T-cell (primary cell): ENCODE data around the gene ZNF641. TPM values are rescaled to one million over a fixed set of nuclear protein-coding genes. Genes with fewer than 3 reads are reported as not detected.

Experiments used
- ATAC-seq, 4 experiments: fragments of 200-7000 bp in 3 of 4; fragments of 150-1000 bp in 1 of 4; cut with Tn5 transposase; replicated peaks in 1 of 4; 1 replicate in 3 of 4; 2 replicates in 1 of 4; pipeline ENCODE4 v1.10.0; 2021; ENCODE audit warnings: moderate library complexity in 3 of 4, mild to moderate bottlenecking in 2 of 4, moderate number of reproducible peaks in 1 of 4
- CTCF ChIA-PET, 2 donors: fragments of 300-600 bp; sonication (Branson Sonifier 250); formaldehyde crosslinking; loops; one replicate each; lab custom pipeline; 2022; ENCODE audit warnings: antibody characterized with exemption in 2 of 2; lab: Charles Lee
- POLR2A ChIA-PET, 2 donors: fragments of 300-600 bp; sonication (Branson Sonifier 250); formaldehyde crosslinking; loops; one replicate each; lab custom pipeline; 2022; ENCODE audit warnings: antibody characterized with exemption in 2 of 2; lab: Charles Lee
- DNase-seq, 35 experiments: peaks; one replicate each; pipeline versions ENCODE4 v3.0.0 to v3.0.0-alpha.2; 2013 to 2023
- H3K27ac ChIP-seq: one replicate; pipeline ENCODE4 v1.5.1; 2013; ENCODE audit warnings: low read length
- H3K27me3 ChIP-seq, 2 experiments: replicated peaks in 1 of 2; 1 replicate in 1 of 2; 2 replicates in 1 of 2; pipeline versions ENCODE4 v1.6.1 to v1.7.0; 2013; ENCODE audit warnings: low read length in 1 of 2, mixed read lengths in 1 of 2; ENCODE audit not compliant: control insufficient read depth in 2 of 2, insufficient read depth in 2 of 2; ENCODE audit errors: extremely low read depth in 1 of 2
- H3K36me3 ChIP-seq, 2 donors: 1 replicate in 1 of 2; 2 replicates in 1 of 2; pipeline versions ENCODE4 v1.6.1 to v1.7.0; 2013; ENCODE audit warnings: low read length in 1 of 2; ENCODE audit not compliant: control insufficient read depth in 2 of 2, insufficient read depth in 1 of 2; ENCODE audit errors: extremely low read depth in 1 of 2
- H3K4me1 ChIP-seq, 2 experiments: 1 replicate in 1 of 2; 2 replicates in 1 of 2; pipeline versions ENCODE4 v1.6.1 to v1.7.0; 2013; ENCODE audit warnings: low read length in 2 of 2, mixed read lengths in 1 of 2; ENCODE audit not compliant: insufficient read depth in 2 of 2, control insufficient read depth in 1 of 2; ENCODE audit errors: extremely low read depth in 1 of 2
- H3K4me3 ChIP-seq, 2 donors: 1 replicate in 1 of 2; 2 replicates in 1 of 2; pipeline versions ENCODE4 v1.5.1 to v1.7.0; 2013; ENCODE audit warnings: mild to moderate bottlenecking in 2 of 2, low read length in 1 of 2, moderate library complexity in 1 of 2; ENCODE audit not compliant: control insufficient read depth in 1 of 2; ENCODE audit errors: extremely low read depth in 1 of 2
- H3K9me3 ChIP-seq: 2 replicates; pipeline ENCODE4 v1.7.0; 2013
- H3K27ac Mint-ChIP-seq, 2 donors: one replicate each; pipeline ENCODE4 v1.8.0; 2020 to 2021; ENCODE audit warnings: mild to moderate bottlenecking in 2 of 2, mixed read lengths in 2 of 2
- H3K27me3 Mint-ChIP-seq, 2 donors: one replicate each; pipeline ENCODE4 v1.8.0; 2021 to 2022; ENCODE audit warnings: mixed read lengths in 2 of 2
- H3K36me3 Mint-ChIP-seq: one replicate; pipeline ENCODE4 v1.8.0; 2021; ENCODE audit warnings: mixed read lengths
- H3K4me1 Mint-ChIP-seq, 3 donors: one replicate each; pipeline ENCODE4 v1.8.0; 2020 to 2022; ENCODE audit warnings: mixed read lengths in 3 of 3, mild to moderate bottlenecking in 1 of 3
- H3K4me3 Mint-ChIP-seq, 3 donors: one replicate each; pipeline ENCODE4 v1.8.0; 2020 to 2022; ENCODE audit warnings: mild to moderate bottlenecking in 3 of 3, mixed read lengths in 3 of 3, moderate library complexity in 3 of 3
- H3K9me3 Mint-ChIP-seq, 3 donors: one replicate each; pipeline ENCODE4 v1.8.0; 2020 to 2022; ENCODE audit warnings: mixed read lengths in 3 of 3
- WGBS: methylation state at CpG from one replicate; pipeline ENCODE4 v1.1.5; 2013; ENCODE audit warnings: missing lambda C conversion rate; ENCODE audit not compliant: insufficient coverage; 5-methylcytosine and 5-hydroxymethylcytosine counted together
- total RNA-seq, 35 experiments: library from RNA in 6 of 35; stranded (reverse) in 6 of 35; fragments of 120-200 nt in 1 of 35; gene quantifications; one replicate each; pipeline versions ENCODE4 v1.2.1 to v1.2.4 and lab custom pipeline; 2013 to 2026

ZNF641 gene
- total RNA-seq, 5 donors from 2014 or later (not counting 1 experiment from before 2014, with no cell fraction given), result 26.9 to 47.5 (median 39.8) TPM

DNA sequence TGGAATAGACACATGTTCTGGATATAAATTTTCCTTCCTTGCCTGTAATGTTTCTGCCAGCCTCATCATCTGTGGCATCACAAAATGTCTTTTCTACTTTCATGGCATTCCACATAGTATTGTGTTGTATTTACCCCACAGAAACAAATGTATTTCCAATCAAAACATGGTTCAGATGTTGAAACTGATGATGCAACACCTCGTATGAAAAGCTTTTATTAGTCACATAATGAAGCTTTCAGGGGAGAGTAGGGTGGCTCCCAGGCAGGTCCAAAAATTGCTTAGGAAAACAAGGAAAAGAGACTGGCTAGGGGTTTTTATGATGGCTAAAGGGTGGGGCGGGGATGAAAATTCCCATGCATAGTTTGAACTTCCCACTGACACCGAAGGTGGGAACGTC, 29.1 kb upstream of the ZNF641 start:
- DNase-seq (no peak), ATAC-seq (no peak)
- no CpG with 5 or more reads among the region's 4 CpGs for WGBS
- Mint-ChIP-seq H3K36me3 (no peaks in the 10 kb centered on the region), H3K4me3 (no peak overlapping the region), H3K27me3 (peaks cover 2 to 7% of the 10 kb centered on the region in 2 donors), H3K4me1 (peaks cover 0 to 5% (median 0%) of the 10 kb centered on the region in 3 donors), H3K9me3 (peaks cover 0 to 3% (median 0%) of the 10 kb centered on the region in 3 donors), H3K27ac (no peak overlapping the region)
- Histone ChIP-seq H3K9me3 (no peaks in the 10 kb centered on the region), H3K4me3 (no peak overlapping the region), H3K27me3 (no peaks in the 10 kb centered on the region), H3K27ac (no peak overlapping the region), H3K4me1 (no peaks in the 10 kb centered on the region), H3K36me3 (no peaks in the 10 kb centered on the region)
- ChIA-PET POLR2A (no interaction called here), CTCF (no interaction called here)

DNA sequence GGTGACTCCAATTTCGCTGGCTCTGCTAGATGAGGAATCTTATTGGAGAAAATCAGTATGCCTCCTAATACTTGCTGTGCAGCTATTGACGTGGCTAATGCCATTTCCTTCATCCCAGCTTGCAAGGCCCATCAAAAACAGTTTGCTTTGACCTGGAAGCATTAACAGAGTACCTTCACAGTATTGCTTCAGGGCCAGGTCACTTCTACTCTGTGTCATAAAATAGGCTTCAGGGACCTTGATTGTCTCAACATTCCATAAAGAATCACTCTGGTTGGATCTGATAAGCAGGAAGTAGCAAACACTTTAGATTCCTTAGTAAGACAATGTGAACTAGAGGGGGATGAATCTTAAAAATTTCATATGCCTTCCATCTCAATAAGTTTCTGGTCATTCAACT, 26.9 kb upstream of the ZNF641 start:
- peaks cover 0 to 3% (median 0%) of the 10 kb centered on the region in 3 donors for H3K9me3 Mint-ChIP-seq
- CTCF ChIA-PET, result no interaction called here

GRCh38 chr12:48374164-48374563, 23.4 kb upstream of the ZNF641 start:
- POLR2A ChIA-PET, result no interaction called here
- no peak overlapping the region for H3K27ac Mint-ChIP-seq
- no peaks in the 10 kb centered on the region for H3K9me3 ChIP-seq
- no peak overlapping the region for H3K4me3 Mint-ChIP-seq
- no peaks in the 10 kb centered on the region for H3K9me3 Mint-ChIP-seq
- H3K27ac ChIP-seq, result no peak overlapping the region
- CTCF ChIA-PET, result no interaction called here
- no peaks in the 10 kb centered on the region for H3K36me3 Mint-ChIP-seq
- ATAC-seq (no peak), DNase-seq (no peak)
- no peaks in the 10 kb centered on the region for H3K27me3 ChIP-seq
- no peaks in the 10 kb centered on the region for H3K4me1 Mint-ChIP-seq
- no peaks in the 10 kb centered on the region for H3K4me1 ChIP-seq
- no peaks in the 10 kb centered on the region for H3K36me3 ChIP-seq
- no peak overlapping the region for H3K4me3 ChIP-seq
- H3K27me3 Mint-ChIP-seq, result peaks cover 2 to 18% of the 10 kb centered on the region in 2 donors

More for the DNA sequence above, 26.9 kb upstream of the ZNF641 start:
- Histone ChIP-seq H3K27ac (no peak overlapping the region), H3K4me3 (no peak overlapping the region), H3K9me3 (no peaks in the 10 kb centered on the region), H3K4me1 (no peaks in the 10 kb centered on the region), H3K27me3 (no peaks in the 10 kb centered on the region), H3K36me3 (no peaks in the 10 kb centered on the region)
- no peak for ATAC-seq
- Mint-ChIP-seq H3K4me3 (no peak overlapping the region), H3K27me3 (peaks cover 4 to 9% of the 10 kb centered on the region in 2 donors), H3K27ac (no peak overlapping the region), H3K36me3 (no peaks in the 10 kb centered on the region), H3K4me1 (peaks cover 0 to 5% (median 0%) of the 10 kb centered on the region in 3 donors)
- whole genome bisulfite sequencing, result no CpG with 5 or more reads among the region's 2 CpGs
- POLR2A ChIA-PET, result no interaction called here
- DNase-seq, result no peak

- no peak overlapping the region for H3K27ac Mint-ChIP-seq
- Histone ChIP-seq H3K36me3 (no peaks in the 10 kb centered on the region), H3K4me3 (no peak overlapping the region), H3K27me3 (peaks cover 0 to 5% of the 10 kb centered on the region in 2 experiments), H3K4me1 (no peaks in the 10 kb centered on the region), H3K27ac (no peak overlapping the region), H3K9me3 (no peaks in the 10 kb centered on the region)
- CTCF ChIA-PET, result no interaction called here
- ATAC-seq (no peak), DNase-seq (no peak)
- H3K4me3 Mint-ChIP-seq, result no peak overlapping the region
- POLR2A ChIA-PET, result no interaction called here
- H3K4me1 Mint-ChIP-seq, result no peaks in the 10 kb centered on the region
- no peaks in the 10 kb centered on the region for H3K36me3 Mint-ChIP-seq
- no peaks in the 10 kb centered on the region for H3K9me3 Mint-ChIP-seq
- no CpG with 5 or more reads among the region's 2 CpGs for WGBS
- H3K27me3 Mint-ChIP-seq, result peaks cover 8 to 11% of the 10 kb centered on the region in 2 donors
Measured at GRCh38 chr12:48366131-48366530, 15.4 kb upstream of the ZNF641 start.

- DNase-seq (no peak), ATAC-seq (no peak)
- Mint-ChIP-seq H3K36me3 (no peaks in the 10 kb centered on the region), H3K4me1 (no peaks in the 10 kb centered on the region), H3K4me3 (no peak overlapping the region), H3K27ac (no peak overlapping the region), H3K27me3 (no peaks in the 10 kb centered on the region), H3K9me3 (no peaks in the 10 kb centered on the region)
- H3K4me3 ChIP-seq, result no peak overlapping the region
- H3K27ac ChIP-seq, result no peak overlapping the region
- H3K4me1 ChIP-seq, result no peaks in the 10 kb centered on the region
- no peaks in the 10 kb centered on the region for H3K36me3 ChIP-seq
- CTCF ChIA-PET, result no interaction called here
- POLR2A ChIA-PET, result no interaction called here
- no peaks in the 10 kb centered on the region for H3K27me3 ChIP-seq
- no peaks in the 10 kb centered on the region for H3K9me3 ChIP-seq
- WGBS, result no CpG with 5 or more reads among the region's 2 CpGs
Measured at GRCh38 chr12:48361664-48362339, 11.1 kb upstream of the ZNF641 start.

- 89% methylated on average over 3 of the region's 7 CpGs for WGBS
- Mint-ChIP-seq H3K27ac (no peak overlapping the region), H3K27me3 (no peaks in the 10 kb centered on the region), H3K4me1 (no peaks in the 10 kb centered on the region), H3K36me3 (no peaks in the 10 kb centered on the region), H3K4me3 (no peak overlapping the region), H3K9me3 (no peaks in the 10 kb centered on the region)
- Histone ChIP-seq H3K4me3 (no peak overlapping the region), H3K36me3 (no peaks in the 10 kb centered on the region), H3K9me3 (no peaks in the 10 kb centered on the region), H3K27ac (no peak overlapping the region), H3K4me1 (no peaks in the 10 kb centered on the region), H3K27me3 (no peaks in the 10 kb centered on the region)
- DNase-seq (no peak), ATAC-seq (no peak)
- ChIA-PET CTCF (no interaction called here), POLR2A (no interaction called here)
Measured at GRCh38 chr12:48358937-48359513, 8.3 kb upstream of the ZNF641 start.
